SH-SY5Y (cell line): ENCODE measurements around the gene ELF5.

Experiments used
- GATA2 ChIP-seq: IDR thresholded peaks from 2 replicates; pipeline ENCODE4 v1.6.1; 2011; ENCODE audit warnings: mild to moderate bottlenecking, low read depth, low read length
- GATA3 ChIP-seq: IDR thresholded peaks from 2 replicates; pipeline ENCODE4 v1.6.1; 2011; ENCODE audit warnings: low read depth, mild to moderate bottlenecking, low read length, moderate library complexity

DNA sequence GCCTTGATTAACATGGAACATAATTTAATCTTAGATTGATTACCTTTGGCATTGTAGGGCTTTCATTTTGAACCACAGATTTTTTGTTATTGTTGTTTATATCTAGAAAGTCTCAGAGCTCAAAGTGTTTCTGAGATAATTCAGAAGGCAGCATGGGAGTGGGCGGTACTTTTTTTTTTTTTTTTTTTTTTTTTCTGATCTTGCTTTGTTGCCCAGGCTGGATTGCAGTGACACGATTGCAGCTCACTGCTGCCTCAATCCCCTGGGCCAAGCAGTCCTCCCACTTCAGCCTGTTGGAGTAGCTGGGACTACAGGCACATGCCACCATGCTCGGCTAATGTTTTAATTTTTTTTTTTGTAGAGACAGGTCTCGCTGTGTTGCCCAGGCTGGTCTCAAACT lies 53.3 kb downstream of the ELF5 start:
- no peak for TF ChIP-seq GATA2
- TF ChIP-seq GATA3 = no peak
